SKM-1 (cell line): Measurements from ENCODE around the gene BPGM.

Experiments used
- DNase-seq: peaks from one replicate; lab custom pipeline; 2025; ENCODE audit not compliant: unreplicated experiment; lab: John Stamatoyannopoulos, UW

The BPGM gene

GRCh38 chr7:134694767-134695166 is 48.1 kb downstream of the BPGM start:
- DNase-seq = no peak

DNA sequence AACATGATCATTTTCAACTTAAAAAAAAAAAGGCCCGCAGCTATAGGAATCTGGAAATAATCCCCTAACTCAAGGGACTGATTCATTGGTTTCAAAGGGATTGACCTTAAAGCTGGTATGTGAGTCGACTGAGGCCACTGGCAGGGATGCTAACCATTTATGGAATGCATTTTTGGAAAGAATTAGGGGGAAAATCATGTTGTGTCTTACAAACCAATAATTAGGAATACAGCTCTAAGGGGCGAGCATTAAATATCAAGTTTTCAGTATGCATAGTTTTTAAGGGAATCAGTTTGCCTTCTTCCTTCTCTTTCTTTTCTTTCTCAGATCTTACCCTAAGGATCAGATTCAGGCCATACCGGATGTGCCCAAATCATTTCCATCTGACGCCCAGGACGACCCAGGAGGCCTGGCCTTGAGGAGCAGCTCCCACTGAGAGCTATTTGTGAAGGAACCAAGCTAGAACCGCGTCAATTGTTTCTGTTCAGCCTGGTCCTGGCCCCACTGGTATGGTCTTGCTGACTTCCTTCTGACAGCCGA is 48.7 kb downstream of the BPGM start:
- DNase-seq = no peak

DNA sequence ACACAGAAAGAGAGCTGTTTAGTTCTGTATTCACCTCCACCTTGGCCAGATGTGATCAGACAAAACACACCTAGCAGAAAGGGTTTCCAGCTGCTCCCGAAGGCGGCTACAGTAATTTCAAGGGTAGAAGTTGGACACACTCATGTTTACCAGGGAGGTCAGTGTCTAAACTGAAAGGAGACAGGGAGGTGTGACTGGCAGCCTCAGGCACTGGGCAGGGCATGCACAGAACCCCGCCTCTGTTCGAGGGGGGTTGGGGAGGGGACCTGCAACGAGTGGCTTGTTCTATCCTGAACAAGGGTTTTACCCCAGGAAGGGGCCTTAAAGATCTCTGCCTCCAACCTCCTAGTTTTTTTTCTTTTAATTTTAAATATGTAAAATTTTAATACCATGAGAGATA is 49.6 kb downstream of the BPGM start:
- no peak for DNase-seq

- DNase-seq = no peak
Observed at GRCh38 chr7:134697205-134697886, 50.7 kb downstream of the BPGM start.

- no peak for DNase-seq
Observed at GRCh38 chr7:134698481-134698880, 51.8 kb downstream of the BPGM start.

GRCh38 chr7:134699021-134699818 is 52.6 kb downstream of the BPGM start:
- DNase-seq = no peak

GRCh38 chr7:134699899-134700298 is 53.2 kb downstream of the BPGM start:
- DNase-seq = no peak

- DNase-seq = no peak
Observed at GRCh38 chr7:134701272-134701671, 54.6 kb downstream of the BPGM start.

DNA sequence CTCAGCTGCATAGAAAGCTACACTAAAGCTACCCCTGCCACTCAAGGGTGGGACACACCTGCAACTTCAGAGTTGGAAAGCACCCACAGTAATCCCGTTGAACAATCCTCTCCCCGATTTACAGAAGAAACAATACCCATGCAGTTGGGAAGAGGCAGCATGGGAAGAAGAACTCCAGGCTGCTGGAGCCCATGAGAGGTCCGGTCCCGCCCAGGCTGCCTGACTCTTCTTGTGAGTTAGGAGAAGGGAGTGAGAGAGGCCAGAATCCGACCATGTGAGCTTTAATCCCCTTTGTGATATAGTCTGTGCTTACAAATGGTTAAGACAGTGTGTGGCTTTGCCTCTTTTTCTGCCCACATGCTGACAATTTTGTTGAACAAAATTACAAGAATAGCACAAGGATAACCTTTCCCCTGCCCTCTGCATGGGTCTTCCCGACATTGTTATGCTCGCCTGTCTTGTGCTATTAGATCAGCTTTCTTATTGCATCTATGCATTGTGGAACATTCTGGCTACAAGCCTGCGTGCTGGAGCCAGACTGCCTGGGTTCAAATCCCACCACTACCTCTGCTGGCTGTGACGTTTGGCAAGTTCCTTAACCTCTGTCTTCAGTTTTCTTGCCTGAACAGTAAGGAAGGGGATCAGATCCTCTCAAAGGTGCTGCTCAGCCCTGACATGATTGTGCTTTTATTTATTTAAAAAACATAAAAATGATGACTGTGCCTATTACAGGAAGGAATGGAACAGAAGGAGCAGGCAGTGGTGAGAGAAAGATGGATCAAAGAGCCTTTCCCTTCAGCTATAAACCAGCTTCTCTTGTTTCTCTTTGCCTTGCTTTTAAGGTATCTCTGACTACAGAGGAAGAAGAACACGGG is 56.0 kb downstream of the BPGM start:
- DNase-seq = no peak

DNA sequence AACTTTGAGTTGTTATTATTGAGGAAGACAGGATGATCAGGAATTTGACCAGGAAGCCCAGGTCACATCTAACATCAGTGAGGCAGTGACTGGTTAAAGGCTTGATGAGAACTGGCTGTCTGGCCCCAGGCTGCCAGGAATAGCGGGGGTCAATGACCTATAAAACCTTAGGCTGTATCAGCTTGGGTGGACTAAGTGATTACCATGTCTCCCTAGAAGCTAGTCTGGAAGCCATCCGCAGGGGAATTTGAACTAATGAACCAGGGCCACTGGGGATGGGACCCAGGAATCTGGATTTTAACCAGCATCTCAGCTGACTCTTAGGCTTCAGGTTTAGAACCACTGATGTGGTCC is 56.6 kb downstream of the BPGM start:
- no peak for DNase-seq

- DNase-seq = no peak
Observed at GRCh38 chr7:134703782-134704181, 57.1 kb downstream of the BPGM start.

GRCh38 chr7:134704827-134705226 is 58.2 kb downstream of the BPGM start:
- DNase-seq = no peak

- DNase-seq = no peak
Observed at GRCh38 chr7:134705716-134706115, 59.1 kb downstream of the BPGM start.

GRCh38 chr7:134706468-134706867 is 59.8 kb downstream of the BPGM start:
- DNase-seq = no peak

DNA sequence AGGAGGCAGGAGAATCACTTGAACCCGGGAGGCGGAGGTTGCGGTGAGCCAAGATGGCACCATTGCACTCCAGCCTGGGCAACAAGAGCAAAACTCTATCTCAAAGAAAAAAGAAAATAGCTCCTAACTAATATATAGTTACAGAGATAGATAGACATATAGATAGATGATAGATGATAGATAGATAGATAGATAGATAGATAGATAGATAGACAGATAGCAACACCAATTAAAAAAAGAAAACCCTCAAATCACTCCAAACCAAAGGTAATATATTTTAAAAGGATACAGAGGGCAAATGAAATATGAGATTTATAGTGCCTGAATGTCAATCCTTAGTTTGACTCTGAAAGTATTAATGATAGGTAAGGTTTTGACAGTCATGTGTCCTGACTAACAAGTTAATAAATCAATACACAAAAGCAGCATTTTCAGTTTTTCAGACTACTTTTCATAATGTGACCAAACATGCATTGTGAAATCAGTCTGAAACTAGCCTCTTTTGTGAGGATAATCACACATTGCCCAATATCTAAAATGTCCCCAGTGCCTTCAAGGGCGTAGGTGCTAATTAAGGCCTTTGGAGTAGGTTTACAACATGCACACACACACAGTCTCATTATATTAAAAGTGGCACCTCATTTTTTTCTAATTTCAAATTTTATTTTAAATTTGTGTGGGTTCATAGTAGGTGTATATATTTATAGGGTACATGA is 61.2 kb downstream of the BPGM start:
- no peak for DNase-seq

DNA sequence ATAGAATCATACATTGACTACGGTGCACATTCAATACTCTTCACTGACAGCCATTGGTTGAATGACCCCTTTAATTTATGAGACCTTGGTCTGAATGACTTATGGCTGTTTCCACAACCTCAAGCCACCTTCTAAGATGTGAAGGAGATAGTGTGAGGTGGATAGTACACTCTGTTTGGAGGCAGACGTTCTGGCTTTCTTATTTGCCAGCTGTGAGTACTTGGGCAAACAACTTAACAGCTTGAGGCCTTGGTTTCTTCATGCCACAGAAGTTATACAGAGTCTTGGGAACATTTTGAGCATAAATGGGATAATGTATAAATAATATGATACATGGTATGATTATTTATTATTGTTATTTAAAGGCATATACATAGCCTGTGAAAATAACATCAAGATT is 62.0 kb downstream of the BPGM start:
- DNase-seq = no peak

- no peak for DNase-seq
Observed at GRCh38 chr7:134709197-134709596, 62.5 kb downstream of the BPGM start.

GRCh38 chr7:134710511-134710853 is 63.8 kb downstream of the BPGM start:
- DNase-seq = no peak

- no peak for DNase-seq
Observed at GRCh38 chr7:134710854-134711624, 64.4 kb downstream of the BPGM start.

GRCh38 chr7:134712196-134712595 is 65.5 kb downstream of the BPGM start:
- no peak for DNase-seq
